HepG2 (cell line): ENCODE measurements around the gene INTS14. TPM values are rescaled to one million over a fixed set of nuclear protein-coding genes. Genes with fewer than 3 reads are reported as not detected.

Experiments
- ATAC-seq: fragments of 200-7000 bp; cut with Tn5 transposase; 3 replicates; pipeline ENCODE4 v1.9.1; 2020; ENCODE audit warnings: mild to moderate bottlenecking, moderate library complexity
- BruUV-seq: library from RNA; stranded (reverse); fragments of 400-500 nt; replicated peaks from 2 replicates; lab custom pipeline; 2021; lab: Mats Ljungman, UMichigan
- CTCF ChIA-PET: fragments of 300-600 bp; formaldehyde crosslinking; extraction: SDS; loops from one replicate; lab custom pipeline; 2021; ENCODE audit warnings: low total read pairs, inconsistent platforms, low intra/inter-chr PET ratio; lab: Yijun Ruan, JAX
- POLR2A ChIA-PET: fragments of 350-600 bp; sonication (Branson Sonifier 250); formaldehyde crosslinking; loops from one replicate; lab custom pipeline; 2020; ENCODE audit warnings: antibody characterized with exemption, inconsistent platforms; lab: Yijun Ruan, JAX
- DNase-seq: peaks from one replicate; pipeline ENCODE4 v3.0.0-alpha.2; 2015; ENCODE audit warnings: low spot score
- FAIRE-seq: peaks from 3 replicates; lab custom pipeline; 2011; peaks lifted over from hg19 to GRCh38; lab: Jason Lieb, UNC
- H2AFZ ChIP-seq: one replicate; pipeline ENCODE4 v1.6.1; 2011; ENCODE audit warnings: low read length, inconsistent platforms
- H3K27ac ChIP-seq: fragments of 300-600 bp; 3 replicates; pipeline ENCODE4 v1.8.0; 2011; ENCODE audit warnings: mixed run types, mild to moderate bottlenecking, mixed read lengths, low read length, inconsistent platforms; ENCODE audit not compliant: insufficient read depth; ENCODE audit errors: extremely low read length
- H3K27me3 ChIP-seq, 2 experiments: fragments of 200-600 bp in 1 of 2; 2 replicates in 1 of 2; 3 replicates in 1 of 2; pipeline versions ENCODE4 v1.6.0 to v1.8.0; 2011; ENCODE audit warnings: low read length in 2 of 2, mild to moderate bottlenecking in 2 of 2, moderate library complexity in 2 of 2, inconsistent platforms in 1 of 2; ENCODE audit not compliant: insufficient read depth in 2 of 2, control insufficient read depth in 1 of 2
- H3K36me3 ChIP-seq, 2 experiments: fragments of 200-600 bp in 1 of 2; replicated peaks in 1 of 2; 2 replicates in 1 of 2; 3 replicates in 1 of 2; pipeline versions ENCODE4 v1.5.1 to v1.8.0; 2011; ENCODE audit warnings: low read length in 2 of 2, inconsistent platforms in 1 of 2; ENCODE audit not compliant: insufficient read depth in 2 of 2, control insufficient read depth in 1 of 2
- H3K4me1 ChIP-seq: 2 replicates; pipeline ENCODE4 v1.5.1; 2012; ENCODE audit warnings: low read length, inconsistent platforms; ENCODE audit not compliant: insufficient read depth
- H3K4me2 ChIP-seq: 2 replicates; pipeline ENCODE4 v1.6.0; 2011; ENCODE audit warnings: low read depth, low read length, inconsistent platforms
- H3K4me3 ChIP-seq, 3 experiments: fragments of 200-600 bp in 1 of 3; sonication (generic), shearing (Covaris generic) in 1 of 3; replicated peaks in 1 of 3; 2 replicates each; pipeline ENCODE4 v1.5.1; 2011 to 2016; ENCODE audit warnings: low read length in 3 of 3, inconsistent platforms in 2 of 3, low read depth in 2 of 3, mild to moderate bottlenecking in 2 of 3, control low read depth in 1 of 3, mixed read lengths in 1 of 3; ENCODE audit not compliant: insufficient read depth in 1 of 3
- H3K79me2 ChIP-seq: one replicate; pipeline ENCODE4 v1.6.1; 2011; ENCODE audit warnings: low read length, inconsistent platforms; ENCODE audit not compliant: insufficient read depth
- H3K9ac ChIP-seq: 2 replicates; pipeline ENCODE4 v1.6.0; 2011; ENCODE audit warnings: mild to moderate bottlenecking, low read depth, low read length, inconsistent platforms; ENCODE audit not compliant: insufficient read depth
- H3K9me3 ChIP-seq: 2 replicates; pipeline ENCODE4 v1.5.1; 2012; ENCODE audit warnings: mild to moderate bottlenecking, low read length
- H4K20me1 ChIP-seq: 2 replicates; pipeline ENCODE4 v1.6.0; 2011; ENCODE audit warnings: inconsistent platforms, mild to moderate bottlenecking, low read length, moderate library complexity; ENCODE audit not compliant: insufficient read depth
- DMAP1 ChIP-seq: IDR thresholded peaks from 2 replicates; pipeline ENCODE4 v1.6.1; 2016
- DNMT3B ChIP-seq: conservative IDR thresholded peaks from 2 replicates; pipeline ENCODE4 v1.6.1; 2016; ENCODE audit warnings: missing biosample characterization, control low read depth
- GTF2F1 ChIP-seq: fragments of 150-350 bp; IDR thresholded peaks from 2 replicates; pipeline ENCODE4 v1.6.1; 2014; ENCODE audit warnings: low read length
- HNF4A ChIP-seq: sonication (generic); formaldehyde crosslinking; IDR thresholded peaks from 2 replicates; pipeline ENCODE4 v1.4.0; 2020; ENCODE audit warnings: missing genetic modification reagents
- ISX ChIP-seq: sonication (generic); formaldehyde crosslinking; conservative IDR thresholded peaks from 2 replicates; pipeline ENCODE4 v1.5.0; 2020; ENCODE audit warnings: missing genetic modification reagents
- JUNB ChIP-seq: sonication (generic); formaldehyde crosslinking; IDR thresholded peaks from 2 replicates; pipeline ENCODE4 v1.8.0; 2022; ENCODE audit warnings: missing genetic modification reagents, mild to moderate bottlenecking, borderline replicate concordance
- MAFK ChIP-seq, 2 experiments: IDR thresholded peaks in 1 of 2; conservative IDR thresholded peaks in 1 of 2; 2 replicates each; pipeline ENCODE4 v1.6.1; 2011; ENCODE audit warnings: improper control_type of control experiment in 2 of 2, low read length in 2 of 2
- MLLT10 ChIP-seq: sonication (generic); formaldehyde crosslinking; IDR thresholded peaks from 2 replicates; pipeline ENCODE4 v1.4.0; 2020; ENCODE audit warnings: missing genetic modification reagents
- SAFB2 ChIP-seq: sonication (generic); formaldehyde crosslinking; IDR thresholded peaks from 2 replicates; pipeline ENCODE4 v1.5.1; 2020; ENCODE audit warnings: missing genetic modification reagents, low read depth, mild to moderate bottlenecking, borderline replicate concordance
- ZEB1 ChIP-seq: IDR thresholded peaks from 2 replicates; pipeline ENCODE4 v1.6.1; 2012; ENCODE audit warnings: mild to moderate bottlenecking, low read depth, inconsistent platforms; ENCODE audit not compliant: insufficient replicate concordance
- ZKSCAN8 ChIP-seq: IDR thresholded peaks from 2 replicates; pipeline ENCODE4 v1.6.1; 2016; ENCODE audit warnings: borderline replicate concordance, missing genetic modification reagents, missing compliant biosample characterization
- ZNF354B ChIP-seq: sonication (generic); formaldehyde crosslinking; IDR thresholded peaks from 2 replicates; pipeline ENCODE4 v1.8.0; 2022; ENCODE audit warnings: mild to moderate bottlenecking, missing genetic modification reagents
- ZNF549 ChIP-seq: sonication (generic); formaldehyde crosslinking; IDR thresholded peaks from 2 replicates; pipeline ENCODE4 v1.5.0; 2020; ENCODE audit warnings: missing genetic modification reagents
- ZNF674 ChIP-seq: sonication (generic); formaldehyde crosslinking; IDR thresholded peaks from 2 replicates; pipeline ENCODE4 v1.5.0; 2020; ENCODE audit warnings: low read depth, mild to moderate bottlenecking, missing genetic modification reagents
- ZNF841 ChIP-seq: sonication (generic); formaldehyde crosslinking; IDR thresholded peaks from 2 replicates; pipeline ENCODE4 v1.8.1; 2023; ENCODE audit warnings: missing genetic modification reagents, borderline replicate concordance
- WGBS: methylation state at CpG from one replicate; pipeline ENCODE4 v1.1.6; 2017; ENCODE audit warnings: low lambda C conversion rate; 5-methylcytosine and 5-hydroxymethylcytosine counted together
- in situ Hi-C: cut with HindIII; loops from 2 replicates; pipeline ENCODE4 v1.10.0; 2017; ENCODE audit warnings: low pct_unique_long_range_greater_than_20kb; ENCODE audit not compliant: extremely low pct_ligation_motif_present
- intact Hi-C: fragments of 100-400 bp; cut with micrococcal nuclease; formaldehyde crosslinking; loops from one replicate; pipeline ENCODE4 v1.10.0; 2022; ENCODE audit not compliant: unreplicated experiment
- polyA plus RNA-seq, 8 experiments: library from polyadenylated mRNA; depleted of rRNA in 3 of 8; stranded (reverse) in 7 of 8; unstranded in 1 of 8; fragments of >200 nt; fragmentation: Illumina TruSeq in 4 of 8; extraction: Trizol in 4 of 8; gene quantifications; 2 replicates each; pipeline versions ENCODE4 v1.2.1 to v1.2.3, GENCODE V29; 2011 to 2016; ENCODE audit warnings: low read depth in 4 of 8, missing spikeins in 1 of 8, mixed read lengths in 1 of 8; ENCODE audit not compliant: insufficient read depth in 1 of 8
- total RNA-seq, 5 experiments: library from RNA; depleted of rRNA; stranded (reverse); fragments of >200 nt; fragmentation: Illumina TruSeq; extraction: Trizol; gene quantifications; 2 replicates each; pipeline ENCODE4 v1.2.3, GENCODE V29; 2016; ENCODE audit warnings: low read depth in 1 of 5
- TF ChIP-seq, protein P1 (sequence below): sonication (generic); formaldehyde crosslinking; IDR thresholded peaks from 2 replicates; pipeline ENCODE4 v1.4.0; 2020; ENCODE audit warnings: missing genetic modification reagents
- TF ChIP-seq, protein P2 (sequence below): sonication (generic); formaldehyde crosslinking; IDR thresholded peaks from 2 replicates; pipeline ENCODE4 v1.9.0; 2021; ENCODE audit warnings: missing genetic modification reagents, borderline replicate concordance

INTS14 gene
- total and polyA plus RNA-seq, 2 of the 13 experiments (the other 11 are each of a cell fraction or from before 2014, with no cell fraction given) = 41.4 to 52.0 TPM

DNA sequence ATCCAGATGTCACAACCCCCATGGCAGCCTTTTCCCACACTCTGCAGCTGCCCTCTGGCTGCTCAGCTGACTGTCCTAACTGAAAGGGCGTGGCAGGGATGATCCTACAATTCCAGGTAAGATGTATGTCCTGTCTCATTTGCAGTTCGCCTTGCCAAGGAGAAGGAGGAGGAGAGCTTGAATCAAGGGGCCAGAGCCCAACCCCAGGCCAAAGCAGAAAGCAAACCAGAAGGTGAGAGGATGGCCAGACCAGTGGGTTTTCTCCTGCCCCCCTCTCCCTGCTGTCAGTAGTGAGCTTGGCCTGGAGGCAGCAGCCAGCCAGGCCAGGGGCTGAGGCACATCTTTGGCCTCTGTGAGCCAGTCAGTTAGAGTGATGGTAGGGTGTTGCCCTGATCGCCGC, 33.4 kb upstream of the INTS14 start:
- no peak for ATAC-seq
- Histone ChIP-seq H3K27me3 (no peaks in the 10 kb centered on the region; a peak in 1 of 5 replicates), H3K9me3 (no peaks in the 10 kb centered on the region), H4K20me1 (no peaks in the 10 kb centered on the region), H3K4me3 (no peak overlapping the region), H3K79me2 (no peaks in the 10 kb centered on the region), H3K4me2 (no peak overlapping the region), H3K4me1 (no peaks in the 10 kb centered on the region), H2AFZ (no peak overlapping the region), H3K9ac (no peak overlapping the region), H3K27ac (no peak overlapping the region), H3K36me3 (no peaks in the 10 kb centered on the region)
- ChIA-PET POLR2A (no interaction called here), CTCF (no interaction called here)
- no peak for FAIRE-seq
- no TSS peak for BruUV-seq
- in situ Hi-C loops (loop anchor here (25.0 kb wide), 1 partner anchor 218 kb away; the partner anchor contains the start of gene RAB11A), intact Hi-C loops (no loop called here)
- no peak for DNase-seq
- 95% methylated on average over 4 of the region's 4 CpGs for WGBS
- TF ChIP-seq, protein P1, sequence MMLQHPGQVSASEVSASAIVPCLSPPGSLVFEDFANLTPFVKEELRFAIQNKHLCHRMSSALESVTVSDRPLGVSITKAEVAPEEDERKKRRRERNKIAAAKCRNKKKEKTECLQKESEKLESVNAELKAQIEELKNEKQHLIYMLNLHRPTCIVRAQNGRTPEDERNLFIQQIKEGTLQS (CRISPR knock-in tag) = no peak

DNA sequence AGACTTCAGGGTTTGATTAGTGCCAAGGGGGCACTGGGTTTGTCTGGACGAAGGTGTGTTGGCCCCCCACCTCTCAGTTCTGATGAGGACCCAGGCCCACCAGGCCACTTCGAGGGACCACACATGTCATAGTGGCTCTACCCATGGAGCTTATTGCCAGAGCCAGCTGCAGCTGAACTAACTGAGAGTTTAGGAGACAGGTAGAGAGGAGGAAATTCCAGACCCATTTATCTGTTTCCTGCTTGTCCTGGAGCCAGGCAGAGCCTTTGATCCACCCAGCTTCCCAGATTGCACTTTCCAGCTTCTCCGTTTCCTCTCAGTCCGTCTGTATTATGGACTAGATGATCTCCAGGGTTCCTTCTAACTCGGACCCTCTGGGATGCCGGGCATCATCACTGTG, 31.7 kb upstream of the INTS14 start:
- Histone ChIP-seq H3K79me2 (no peaks in the 10 kb centered on the region), H3K27ac (no peak overlapping the region), H3K4me2 (no peak overlapping the region), H3K9me3 (no peaks in the 10 kb centered on the region), H3K9ac (no peak overlapping the region), H3K27me3 (no peaks in the 10 kb centered on the region; a peak in 1 of 5 replicates), H2AFZ (no peak overlapping the region), H3K36me3 (no peaks in the 10 kb centered on the region), H4K20me1 (no peaks in the 10 kb centered on the region), H3K4me3 (no peak overlapping the region), H3K4me1 (peaks cover 5% of the 10 kb centered on the region; the same call in 1 of the 2 replicates)
- ChIA-PET POLR2A (no interaction called here), CTCF (no interaction called here)
- FAIRE-seq (no peak), ATAC-seq (no peak), DNase-seq (no peak)
- no TSS peak for BruUV-seq
- in situ Hi-C loops (loop anchor here (25.0 kb wide), 1 partner anchor 220 kb away; the partner anchor contains the start of gene RAB11A), intact Hi-C loops (no loop called here)
- 84% methylated on average over 6 of the region's 6 CpGs for WGBS
- TF ChIP-seq ZKSCAN8 (CRISPR knock-in tag) (no peak), JUNB (CRISPR knock-in tag) (no peak), GTF2F1 (no peak), ZNF674 (CRISPR knock-in tag) (no peak), ISX (no peak), DNMT3B (no peak), ZEB1 (no peak), ZNF354B (no peak), ZNF841 (CRISPR knock-in tag) (no peak), ZNF549 (CRISPR knock-in tag) (no peak), MLLT10 (CRISPR knock-in tag) (no peak), MAFK (conservative IDR thresholded peaks at IDR 0.05 in 1 of 2, IDR thresholded peaks at IDR 0.05 in 1 of 2; ENCODE audit: low read length in 2 of 2) (no peak), SAFB2 (CRISPR knock-in tag) (no peak), DMAP1 (CRISPR knock-in tag) (no peak), HNF4A (CRISPR knock-in tag) (no peak)
- TF ChIP-seq, protein P2, sequence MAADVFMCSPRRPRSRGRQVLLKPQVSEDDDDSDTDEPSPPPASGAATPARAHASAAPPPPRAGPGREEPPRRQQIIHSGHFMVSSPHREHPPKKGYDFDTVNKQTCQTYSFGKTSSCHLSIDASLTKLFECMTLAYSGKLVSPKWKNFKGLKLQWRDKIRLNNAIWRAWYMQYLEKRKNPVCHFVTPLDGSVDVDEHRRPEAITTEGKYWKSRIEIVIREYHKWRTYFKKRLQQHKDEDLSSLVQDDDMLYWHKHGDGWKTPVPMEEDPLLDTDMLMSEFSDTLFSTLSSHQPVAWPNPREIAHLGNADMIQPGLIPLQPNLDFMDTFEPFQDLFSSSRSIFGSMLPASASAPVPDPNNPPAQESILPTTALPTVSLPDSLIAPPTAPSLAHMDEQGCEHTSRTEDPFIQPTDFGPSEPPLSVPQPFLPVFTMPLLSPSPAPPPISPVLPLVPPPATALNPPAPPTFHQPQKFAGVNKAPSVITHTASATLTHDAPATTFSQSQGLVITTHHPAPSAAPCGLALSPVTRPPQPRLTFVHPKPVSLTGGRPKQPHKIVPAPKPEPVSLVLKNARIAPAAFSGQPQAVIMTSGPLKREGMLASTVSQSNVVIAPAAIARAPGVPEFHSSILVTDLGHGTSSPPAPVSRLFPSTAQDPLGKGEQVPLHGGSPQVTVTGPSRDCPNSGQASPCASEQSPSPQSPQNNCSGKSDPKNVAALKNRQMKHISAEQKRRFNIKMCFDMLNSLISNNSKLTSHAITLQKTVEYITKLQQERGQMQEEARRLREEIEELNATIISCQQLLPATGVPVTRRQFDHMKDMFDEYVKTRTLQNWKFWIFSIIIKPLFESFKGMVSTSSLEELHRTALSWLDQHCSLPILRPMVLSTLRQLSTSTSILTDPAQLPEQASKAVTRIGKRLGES = no peak
